H1 (cell line): ENCODE data around the gene PROK2. TPM values are rescaled to one million over a fixed set of nuclear protein-coding genes. Genes with fewer than 3 reads are reported as not detected.

ENCODE experiments used
- ATF2 ChIP-seq: IDR thresholded peaks from 2 replicates; pipeline ENCODE4 v1.6.1; 2012; ENCODE audit warnings: low read length, inconsistent platforms
- CBX5 ChIP-seq: fragments of 300-800, 300-1000 bp; sonication (generic); IDR thresholded peaks from 2 replicates; pipeline ENCODE4 v1.7.1; 2016; ENCODE audit warnings: antibody characterized with exemption, low read length, low read depth
- CHD7 ChIP-seq: fragments of 300-600 bp; sonication (generic); IDR thresholded peaks from 2 replicates; pipeline ENCODE4 v1.7.1; 2012; ENCODE audit warnings: low read length, moderate library complexity, mild to moderate bottlenecking, inconsistent platforms; ENCODE audit not compliant: insufficient replicate concordance
- HDAC2 ChIP-seq, 2 experiments: fragments of 300-600 bp in 1 of 2; sonication (generic) in 1 of 2; IDR thresholded peaks; 2 replicates each; pipeline ENCODE4 v1.6.1; 2011 to 2012; ENCODE audit warnings: low read depth in 2 of 2, low read length in 2 of 2, mild to moderate bottlenecking in 2 of 2, moderate library complexity in 2 of 2, borderline replicate concordance in 1 of 2, inconsistent platforms in 1 of 2
- NRF1 ChIP-seq: IDR thresholded peaks from 2 replicates; pipeline ENCODE4 v1.6.1; 2011; ENCODE audit warnings: mild to moderate bottlenecking, low read depth, low read length, improper control_type of control experiment
- RBBP5 ChIP-seq: IDR thresholded peaks from 2 replicates; pipeline ENCODE4 v1.7.1; 2012; ENCODE audit warnings: low read depth, mild to moderate bottlenecking, inconsistent platforms, low read length, moderate library complexity, borderline replicate concordance
- RXRA ChIP-seq: IDR thresholded peaks from 2 replicates; pipeline ENCODE4 v1.6.1; 2011; ENCODE audit warnings: low read depth, mild to moderate bottlenecking, low read length, moderate library complexity; ENCODE audit not compliant: insufficient read depth
- SIN3A ChIP-seq, 2 experiments: IDR thresholded peaks in 1 of 2; conservative IDR thresholded peaks in 1 of 2; 2 replicates each; pipeline ENCODE4 v1.6.1; 2011 to 2012; ENCODE audit warnings: low read length in 2 of 2, improper control_type of control experiment in 1 of 2, low read depth in 1 of 2, mild to moderate bottlenecking in 1 of 2
- SUZ12 ChIP-seq: fragments of 200-600 bp; sonication (generic); IDR thresholded peaks from 2 replicates; pipeline ENCODE4 v1.6.1; 2012; ENCODE audit warnings: mild to moderate bottlenecking, inconsistent platforms, low read length, moderate library complexity, mixed read lengths
- polyA plus RNA-seq, 7 experiments: library from polyadenylated mRNA; depleted of rRNA in 3 of 7; stranded (reverse) in 5 of 7; unstranded in 2 of 7; fragments of >200 nt in 5 of 7; fragments of 200-250 nt in 2 of 7; gene quantifications; 1 replicate in 5 of 7; 2 replicates in 1 of 7; 4 replicates in 1 of 7; pipeline versions ENCODE4 v1.2.1 to v1.2.3, GENCODE V29; 2011 to 2013; ENCODE audit warnings: missing spikeins in 2 of 7, mixed read lengths in 2 of 7
- total RNA-seq: library from RNA; stranded (reverse); fragmentation: NEBNext Ultra II Directional; extraction: Animal tissue kit (Norgen Biotek cat#: 25700); gene quantifications from 2 replicates; pipeline ENCODE4 v1.2.1, GENCODE V29; 2021

Gene PROK2
- total and polyA plus RNA-seq, 2 of the 8 experiments (the other 6 are each of a cell fraction or from before 2014, with no cell fraction given) = 0.50 to 1.8 TPM

GRCh38 chr3:71803248-71803647, 18.3 kb upstream of the PROK2 start (continued):
- TF ChIP-seq CHD7 (no peak), ATF2 (no peak), NRF1 (no peak), CBX5 (no peak), SUZ12 (no peak), SIN3A (conservative IDR thresholded peaks at IDR 0.05 in 1 of 2, IDR thresholded peaks at IDR 0.05 in 1 of 2; ENCODE audit: low read depth in 1 of 2, low read length in 2 of 2) (no peak), RBBP5 (no peak), HDAC2 (IDR thresholded peaks at IDR 0.05; ENCODE audit: borderline replicate concordance in 1 of 2, low read depth in 2 of 2, low read length in 2 of 2) (no peak), RXRA (no peak)
